Stimulated activated memory B cell treated with anti-CD40 and anti-IgM and Interleukin-4, amounts not matched to agents 10 μg/mL and 1 μg/mL and 100 μg/mL, for 72 hours (primary cell): ENCODE measurements around the gene MAML3.

ENCODE experiments used
- ATAC-seq: fragments of 150-1000 bp; cut with Tn5 transposase; 2 replicates; pipeline ENCODE4 v1.10.0; 2021
- H3K27ac Mint-ChIP-seq: one replicate; pipeline ENCODE4 v1.8.0; 2022; ENCODE audit warnings: mild to moderate bottlenecking, mixed read lengths
- H3K27me3 Mint-ChIP-seq: one replicate; pipeline ENCODE4 v1.8.0; 2022; ENCODE audit warnings: mixed read lengths
- H3K36me3 Mint-ChIP-seq: one replicate; pipeline ENCODE4 v1.8.0; 2022; ENCODE audit warnings: mixed read lengths
- H3K4me1 Mint-ChIP-seq: one replicate; pipeline ENCODE4 v1.8.0; 2022; ENCODE audit warnings: mixed read lengths
- H3K4me3 Mint-ChIP-seq: one replicate; pipeline ENCODE4 v1.8.0; 2022; ENCODE audit warnings: mild to moderate bottlenecking, moderate library complexity, mixed read lengths
- H3K9me3 Mint-ChIP-seq: one replicate; pipeline ENCODE4 v1.8.0; 2022; ENCODE audit warnings: mixed read lengths

Gene MAML3

GRCh38 chr4:139728840-139729239, 425.1 kb downstream of the MAML3 start:
- Mint-ChIP-seq H3K9me3 (no peaks in the 10 kb centered on the region), H3K4me1 (no peaks in the 10 kb centered on the region), H3K4me3 (no peak overlapping the region), H3K27me3 (peaks cover 42% of the 10 kb centered on the region), H3K27ac (no peak overlapping the region), H3K36me3 (no peaks in the 10 kb centered on the region)
- ATAC-seq: no peak

- Mint-ChIP-seq H3K4me1 (no peaks in the 10 kb centered on the region), H3K4me3 (no peak overlapping the region), H3K27me3 (peaks cover 38% of the 10 kb centered on the region), H3K36me3 (no peaks in the 10 kb centered on the region), H3K9me3 (no peaks in the 10 kb centered on the region), H3K27ac (no peak overlapping the region)
- no peak for ATAC-seq
Observed at GRCh38 chr4:139728146-139728545, 425.8 kb downstream of the MAML3 start.

- no peak overlapping the region for H3K4me3 Mint-ChIP-seq
- no peak overlapping the region for H3K27ac Mint-ChIP-seq
- no peaks in the 10 kb centered on the region for H3K4me1 Mint-ChIP-seq
- H3K27me3 Mint-ChIP-seq: peaks cover 26% of the 10 kb centered on the region
- ATAC-seq: no peak
- H3K36me3 Mint-ChIP-seq: no peaks in the 10 kb centered on the region
- no peaks in the 10 kb centered on the region for H3K9me3 Mint-ChIP-seq
Observed at GRCh38 chr4:139726615-139727014, 427.4 kb downstream of the MAML3 start.

- Mint-ChIP-seq H3K4me1 (no peaks in the 10 kb centered on the region), H3K4me3 (no peak overlapping the region), H3K9me3 (no peaks in the 10 kb centered on the region), H3K36me3 (no peaks in the 10 kb centered on the region), H3K27me3 (peaks cover 12% of the 10 kb centered on the region), H3K27ac (no peak overlapping the region)
- ATAC-seq: no peak
Observed at GRCh38 chr4:139725236-139725635, 428.7 kb downstream of the MAML3 start.

GRCh38 chr4:139721789-139722188, 432.2 kb downstream of the MAML3 start:
- Mint-ChIP-seq H3K9me3 (no peaks in the 10 kb centered on the region), H3K27ac (no peak overlapping the region), H3K4me3 (no peak overlapping the region), H3K27me3 (peaks cover 12% of the 10 kb centered on the region), H3K4me1 (peaks cover 6% of the 10 kb centered on the region), H3K36me3 (no peaks in the 10 kb centered on the region)
- no peak for ATAC-seq

GRCh38 chr4:139720806-139721205, 433.2 kb downstream of the MAML3 start:
- Mint-ChIP-seq H3K36me3 (no peaks in the 10 kb centered on the region), H3K9me3 (no peaks in the 10 kb centered on the region)
- no peak for ATAC-seq

GRCh38 chr4:139719381-139720101, 434.4 kb downstream of the MAML3 start:
- peak; percentile 15 for ATAC-seq
- H3K36me3 Mint-ChIP-seq: no peaks in the 10 kb centered on the region
- H3K4me3 Mint-ChIP-seq: no peak overlapping the region
- H3K4me1 Mint-ChIP-seq: peaks cover 6% of the 10 kb centered on the region
- H3K9me3 Mint-ChIP-seq: no peaks in the 10 kb centered on the region
- peaks cover 12% of the 10 kb centered on the region for H3K27me3 Mint-ChIP-seq
- no peak overlapping the region for H3K27ac Mint-ChIP-seq

More at GRCh38 chr4:139720806-139721205, 433.2 kb downstream of the MAML3 start:
- H3K4me1 Mint-ChIP-seq: peaks cover 6% of the 10 kb centered on the region
- peaks cover 12% of the 10 kb centered on the region for H3K27me3 Mint-ChIP-seq
- no peak overlapping the region for H3K4me3 Mint-ChIP-seq
- H3K27ac Mint-ChIP-seq: no peak overlapping the region

- Mint-ChIP-seq H3K4me1 (peaks cover 6% of the 10 kb centered on the region), H3K4me3 (no peak overlapping the region), H3K9me3 (no peaks in the 10 kb centered on the region), H3K27me3 (peaks cover 12% of the 10 kb centered on the region), H3K27ac (no peak overlapping the region), H3K36me3 (no peaks in the 10 kb centered on the region)
- no peak for ATAC-seq
Observed at GRCh38 chr4:139718833-139719232, 435.2 kb downstream of the MAML3 start.

GRCh38 chr4:139718358-139718757, 435.6 kb downstream of the MAML3 start:
- no peaks in the 10 kb centered on the region for H3K9me3 Mint-ChIP-seq
- no peak for ATAC-seq
- H3K27me3 Mint-ChIP-seq: peaks cover 12% of the 10 kb centered on the region
- no peaks in the 10 kb centered on the region for H3K36me3 Mint-ChIP-seq
- peaks cover 6% of the 10 kb centered on the region for H3K4me1 Mint-ChIP-seq
- no peak overlapping the region for H3K4me3 Mint-ChIP-seq
- no peak overlapping the region for H3K27ac Mint-ChIP-seq

- H3K36me3 Mint-ChIP-seq: no peaks in the 10 kb centered on the region
- peaks cover 15% of the 10 kb centered on the region for H3K27me3 Mint-ChIP-seq
- H3K4me3 Mint-ChIP-seq: no peak overlapping the region
- H3K9me3 Mint-ChIP-seq: no peaks in the 10 kb centered on the region
- H3K4me1 Mint-ChIP-seq: peaks cover 6% of the 10 kb centered on the region
- ATAC-seq: no peak
- H3K27ac Mint-ChIP-seq: no peak overlapping the region
Observed at GRCh38 chr4:139715746-139716391, 438.1 kb downstream of the MAML3 start.

- Mint-ChIP-seq H3K9me3 (peaks cover 2% of the 10 kb centered on the region), H3K36me3 (no peaks in the 10 kb centered on the region), H3K4me1 (peaks cover 6% of the 10 kb centered on the region), H3K4me3 (no peak overlapping the region), H3K27me3 (peaks cover 18% of the 10 kb centered on the region), H3K27ac (no peak overlapping the region)
- ATAC-seq: no peak
Observed at GRCh38 chr4:139712882-139713281, 441.1 kb downstream of the MAML3 start.

- Mint-ChIP-seq H3K27me3 (peaks cover 8% of the 10 kb centered on the region), H3K9me3 (peaks cover 3% of the 10 kb centered on the region), H3K4me1 (no peaks in the 10 kb centered on the region), H3K4me3 (no peak overlapping the region), H3K36me3 (no peaks in the 10 kb centered on the region), H3K27ac (no peak overlapping the region)
- no peak for ATAC-seq
Observed at GRCh38 chr4:139711461-139711860, 442.5 kb downstream of the MAML3 start.

GRCh38 chr4:139710073-139710472, 443.9 kb downstream of the MAML3 start:
- Mint-ChIP-seq H3K36me3 (no peaks in the 10 kb centered on the region), H3K27ac (no peak overlapping the region), H3K4me1 (no peaks in the 10 kb centered on the region), H3K9me3 (peaks cover 3% of the 10 kb centered on the region), H3K27me3 (peaks cover 8% of the 10 kb centered on the region), H3K4me3 (no peak overlapping the region)
- ATAC-seq: no peak

GRCh38 chr4:139709660-139710059, 444.3 kb downstream of the MAML3 start:
- H3K36me3 Mint-ChIP-seq: no peaks in the 10 kb centered on the region
- no peak overlapping the region for H3K4me3 Mint-ChIP-seq
- no peak for ATAC-seq
- no peak overlapping the region for H3K27ac Mint-ChIP-seq
- H3K27me3 Mint-ChIP-seq: peaks cover 8% of the 10 kb centered on the region
- peaks cover 3% of the 10 kb centered on the region for H3K9me3 Mint-ChIP-seq
- H3K4me1 Mint-ChIP-seq: no peaks in the 10 kb centered on the region

GRCh38 chr4:139704915-139705485, 449.0 kb downstream of the MAML3 start:
- H3K36me3 Mint-ChIP-seq: no peaks in the 10 kb centered on the region
- H3K4me3 Mint-ChIP-seq: no peak overlapping the region
- H3K27ac Mint-ChIP-seq: no peak overlapping the region
- no peaks in the 10 kb centered on the region for H3K4me1 Mint-ChIP-seq
- no peaks in the 10 kb centered on the region for H3K27me3 Mint-ChIP-seq
- no peak for ATAC-seq
- peaks cover 3% of the 10 kb centered on the region for H3K9me3 Mint-ChIP-seq

- Mint-ChIP-seq H3K27ac (no peak overlapping the region), H3K4me1 (no peaks in the 10 kb centered on the region), H3K4me3 (no peak overlapping the region), H3K36me3 (peaks cover 6% of the 10 kb centered on the region), H3K27me3 (no peaks in the 10 kb centered on the region), H3K9me3 (peaks cover 12% of the 10 kb centered on the region)
- no peak for ATAC-seq
Observed at GRCh38 chr4:139700568-139700967, 453.4 kb downstream of the MAML3 start.
